Ascending aorta (tissue), 2 donors: ENCODE results near the gene BCL7A. TPM values are rescaled to one million over a fixed set of nuclear protein-coding genes. Genes with fewer than 3 reads are reported as not detected.

Source experiments
- DNase-seq, 2 donors: peaks; one replicate each; pipeline ENCODE4 v3.0.0-alpha.2; 2019; ENCODE audit warnings: low spot score in 2 of 2
- H3K27ac ChIP-seq, 2 donors: fragments of 200-600 bp; sonication (generic); one replicate each; pipeline ENCODE4 v1.5.1; 2016 to 2017; ENCODE audit warnings: mild to moderate bottlenecking in 1 of 2
- H3K27me3 ChIP-seq: fragments of 200-600 bp; sonication (generic); one replicate; pipeline ENCODE4 v1.5.1; 2017
- H3K36me3 ChIP-seq, 2 donors: fragments of 200-600 bp; sonication (generic); one replicate each; pipeline ENCODE4 v1.5.1; 2016
- H3K4me1 ChIP-seq, 2 donors: fragments of 200-600 bp; sonication (generic); one replicate each; pipeline ENCODE4 v1.5.1; 2016 to 2017; ENCODE audit warnings: mild to moderate bottlenecking in 1 of 2
- H3K4me3 ChIP-seq, 2 donors: fragments of 200-600 bp; sonication (generic); one replicate each; pipeline ENCODE4 v1.5.1; 2016 to 2017; ENCODE audit warnings: mild to moderate bottlenecking in 1 of 2
- H3K9me3 ChIP-seq, 2 donors: fragments of 200-600 bp; sonication (generic); one replicate each; pipeline ENCODE4 v1.5.1; 2016
- CTCF ChIP-seq, 3 experiments: fragments of 200-600 bp in 2 of 3; fragments of 450-650 bp in 1 of 3; sonication (generic) in 2 of 3; IDR thresholded peaks; one replicate each; pipeline ENCODE4 v1.5.1; 2016 to 2019; ENCODE audit warnings: antibody characterized with exemption in 3 of 3, mild to moderate bottlenecking in 1 of 3, moderate library complexity in 1 of 3
- intact Hi-C: fragments of 100-400 bp; cut with DNase I; formaldehyde crosslinking; loops from one replicate; pipeline ENCODE4 v1.15.1; 2023
- total RNA-seq: library from RNA; depleted of rRNA; stranded (reverse); fragments of >200 nt; gene quantifications from one replicate; pipeline ENCODE4 v1.1.0, GENCODE V29; 2016

Gene BCL7A
- total RNA-seq, 1 donor from 2014 or later, result 3.2 TPM

- DNase-seq, result no peak
- Histone ChIP-seq H3K36me3 (no peaks in the 10 kb centered on the region), H3K4me1 (peaks cover 14 to 20% of the 10 kb centered on the region in 2 donors), H3K27me3 (no peaks in the 10 kb centered on the region), H3K4me3 (peak overlapping the region in 1 of 2 donors; percentile 33), H3K9me3 (no peaks in the 10 kb centered on the region), H3K27ac (peak overlapping the region; percentile 85 to 86)
- intact Hi-C loops, result loop anchor here (5.0 kb wide), 1 partner anchor 87 kb away; the partner anchor contains the start of gene CFAP251
- TF ChIP-seq CTCF (IDR thresholded peaks at IDR 0.05), result no peak
Observed at GRCh38 chr12:122004633-122005071, 17.0 kb upstream of the BCL7A start.

GRCh38 chr12:122005252-122005776 is 16.4 kb upstream of the BCL7A start:
- Histone ChIP-seq H3K36me3 (no peaks in the 10 kb centered on the region), H3K4me3 (no peak overlapping the region), H3K27me3 (no peaks in the 10 kb centered on the region), H3K27ac (peak overlapping the region; percentile 85 to 86), H3K9me3 (no peaks in the 10 kb centered on the region), H3K4me1 (peaks cover 14 to 20% of the 10 kb centered on the region in 2 donors)
- DNase-seq, result no peak
- TF ChIP-seq CTCF (IDR thresholded peaks at IDR 0.05), result no peak
- intact Hi-C loops, result no loop called here

- no peak for TF ChIP-seq CTCF (IDR thresholded peaks at IDR 0.05)
- intact Hi-C loops, result no loop called here
- Histone ChIP-seq H3K36me3 (no peaks in the 10 kb centered on the region), H3K4me1 (peaks cover 14 to 20% of the 10 kb centered on the region in 2 donors), H3K27ac (no peak overlapping the region), H3K27me3 (no peaks in the 10 kb centered on the region), H3K4me3 (no peak overlapping the region), H3K9me3 (no peaks in the 10 kb centered on the region)
- DNase-seq, result no peak
Observed at GRCh38 chr12:122006186-122006926, 15.3 kb upstream of the BCL7A start.

- Histone ChIP-seq H3K36me3 (no peaks in the 10 kb centered on the region), H3K27me3 (no peaks in the 10 kb centered on the region), H3K4me3 (no peak overlapping the region), H3K9me3 (no peaks in the 10 kb centered on the region), H3K27ac (no peak overlapping the region), H3K4me1 (peaks cover 4% of the 10 kb centered on the region in 2 donors)
- no peak for DNase-seq
- intact Hi-C loops, result no loop called here
- no peak for TF ChIP-seq CTCF (IDR thresholded peaks at IDR 0.05)
Observed at GRCh38 chr12:122009741-122010140, 11.9 kb upstream of the BCL7A start.

GRCh38 chr12:122012184-122012583 is 9.5 kb upstream of the BCL7A start:
- Histone ChIP-seq H3K27ac (no peak overlapping the region), H3K9me3 (no peaks in the 10 kb centered on the region), H3K27me3 (no peaks in the 10 kb centered on the region), H3K4me1 (no peaks in the 10 kb centered on the region), H3K36me3 (no peaks in the 10 kb centered on the region), H3K4me3 (no peak overlapping the region)
- no peak for TF ChIP-seq CTCF (IDR thresholded peaks at IDR 0.05)
- intact Hi-C loops, result no loop called here
- no peak for DNase-seq
